Stimulated activated CD4-positive, alpha-beta T cell treated with anti-CD3 and anti-CD28 coated beads, Interleukin-12 subunit alpha, Interleukin-12 subunit beta, amount 100 ng/mL, for 4 hours (primary cell): ENCODE results near the gene HIPK3.

Experiments
- DNase-seq: peaks from one replicate; pipeline ENCODE4 v3.0.0-alpha.2; 2020

HIPK3 gene

DNA sequence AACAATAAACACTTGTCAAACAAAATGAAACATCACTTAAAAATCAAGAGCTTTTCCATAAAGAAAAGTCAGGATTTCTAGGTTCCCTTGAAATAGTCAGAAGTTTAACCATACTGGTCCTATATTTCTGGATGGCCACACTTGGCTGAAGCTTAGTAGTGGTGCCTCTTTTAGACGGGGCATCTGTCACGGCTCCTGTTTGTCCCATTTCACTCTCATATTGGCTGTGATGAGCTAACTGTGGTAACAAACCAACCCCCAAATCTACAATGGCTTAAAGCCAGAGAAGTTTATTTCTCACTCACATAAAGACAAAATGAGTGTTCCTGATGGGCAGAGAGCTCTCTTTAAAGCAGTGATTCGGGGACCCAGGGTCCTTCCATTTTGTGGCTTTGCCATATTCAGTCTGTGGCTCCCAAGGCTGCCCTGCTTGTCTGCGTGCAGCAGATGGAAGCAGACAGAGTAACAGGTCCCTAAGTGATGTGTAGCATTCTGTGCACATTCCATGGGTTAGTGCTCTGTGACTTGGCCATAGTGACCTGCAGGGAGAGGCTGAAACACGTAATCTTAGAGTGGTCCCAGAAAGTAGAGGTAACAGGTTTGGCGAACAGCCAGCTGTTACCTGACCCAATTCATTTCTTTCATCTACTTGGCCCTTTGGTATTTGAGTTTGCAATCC lies 137.4 kb downstream of the HIPK3 start:
- DNase-seq: no peak

DNA sequence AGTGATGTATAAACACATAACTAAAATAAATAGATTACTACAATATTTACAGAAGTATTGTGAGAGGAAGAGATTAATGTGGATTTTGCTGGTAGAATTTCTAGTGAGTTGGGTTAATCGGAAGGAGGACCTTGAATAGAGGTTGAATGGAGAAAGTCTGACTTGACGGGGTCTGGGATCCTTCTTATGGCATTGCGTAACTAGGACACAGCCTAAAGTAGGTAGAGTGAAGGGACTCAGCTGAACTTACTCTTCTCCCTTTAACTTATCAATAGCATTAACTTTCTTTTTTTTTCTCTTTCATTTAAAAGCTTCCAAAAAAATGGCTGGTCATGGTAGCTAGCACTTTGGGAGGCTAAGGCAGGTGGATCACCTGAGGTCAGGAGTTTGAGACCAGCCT lies 139.2 kb downstream of the HIPK3 start:
- DNase-seq: no peak

DNA sequence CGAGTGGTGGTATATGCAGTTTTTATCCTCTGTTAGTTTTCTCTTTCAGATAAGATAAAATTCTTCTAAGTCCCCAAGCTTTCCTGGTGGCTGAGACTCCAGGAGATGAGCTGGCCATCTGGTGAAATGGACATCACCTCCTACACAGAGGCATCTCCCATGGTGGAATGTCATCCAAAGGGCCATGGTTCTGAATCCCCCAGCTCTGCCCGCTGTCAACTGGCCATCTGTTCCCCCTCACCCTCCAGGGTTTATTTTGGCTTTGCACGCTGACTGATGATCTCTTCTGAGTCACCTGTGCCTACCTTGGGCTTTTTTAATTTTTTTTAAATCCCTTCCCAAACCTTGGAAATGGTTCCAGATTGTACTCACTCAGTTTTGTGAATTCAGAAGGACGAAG lies 142.2 kb downstream of the HIPK3 start:
- DNase-seq: no peak

DNA sequence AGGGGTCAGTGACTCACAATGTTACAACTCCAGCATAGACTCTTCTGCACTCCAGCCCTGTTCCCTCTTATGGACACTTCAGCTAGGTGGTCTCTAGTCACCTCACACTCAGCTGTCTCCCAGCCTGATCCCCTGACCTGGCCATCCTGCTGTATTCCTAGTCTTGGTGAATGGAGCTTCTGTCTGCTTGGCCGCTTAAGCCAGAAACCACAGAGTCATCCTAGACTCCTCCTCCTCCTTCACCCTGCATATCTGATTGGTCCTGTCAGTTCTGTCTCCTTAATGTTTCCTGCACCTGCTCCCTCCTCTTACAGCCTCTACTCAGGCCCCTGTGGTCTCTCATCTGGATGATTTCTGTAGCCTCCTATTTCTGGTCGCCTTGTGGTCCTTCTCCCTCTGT lies 144.9 kb downstream of the HIPK3 start:
- no peak for DNase-seq

DNA sequence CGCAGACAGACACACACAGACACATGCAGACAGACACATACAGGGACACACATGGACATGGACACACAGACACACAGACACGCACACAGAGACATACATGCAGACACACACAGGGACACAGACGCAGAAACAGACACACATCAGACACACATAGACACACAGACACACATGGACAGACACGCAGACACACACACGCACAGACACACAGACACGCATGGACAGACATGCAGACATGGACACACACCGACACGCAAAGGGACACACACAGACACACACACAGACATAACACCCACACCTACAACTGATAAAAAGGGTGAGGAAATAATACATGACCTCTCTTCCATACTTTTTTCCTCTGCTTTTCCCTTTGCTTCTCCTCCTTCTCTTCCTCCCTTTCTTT lies 146.2 kb downstream of the HIPK3 start:
- no peak for DNase-seq

DNA sequence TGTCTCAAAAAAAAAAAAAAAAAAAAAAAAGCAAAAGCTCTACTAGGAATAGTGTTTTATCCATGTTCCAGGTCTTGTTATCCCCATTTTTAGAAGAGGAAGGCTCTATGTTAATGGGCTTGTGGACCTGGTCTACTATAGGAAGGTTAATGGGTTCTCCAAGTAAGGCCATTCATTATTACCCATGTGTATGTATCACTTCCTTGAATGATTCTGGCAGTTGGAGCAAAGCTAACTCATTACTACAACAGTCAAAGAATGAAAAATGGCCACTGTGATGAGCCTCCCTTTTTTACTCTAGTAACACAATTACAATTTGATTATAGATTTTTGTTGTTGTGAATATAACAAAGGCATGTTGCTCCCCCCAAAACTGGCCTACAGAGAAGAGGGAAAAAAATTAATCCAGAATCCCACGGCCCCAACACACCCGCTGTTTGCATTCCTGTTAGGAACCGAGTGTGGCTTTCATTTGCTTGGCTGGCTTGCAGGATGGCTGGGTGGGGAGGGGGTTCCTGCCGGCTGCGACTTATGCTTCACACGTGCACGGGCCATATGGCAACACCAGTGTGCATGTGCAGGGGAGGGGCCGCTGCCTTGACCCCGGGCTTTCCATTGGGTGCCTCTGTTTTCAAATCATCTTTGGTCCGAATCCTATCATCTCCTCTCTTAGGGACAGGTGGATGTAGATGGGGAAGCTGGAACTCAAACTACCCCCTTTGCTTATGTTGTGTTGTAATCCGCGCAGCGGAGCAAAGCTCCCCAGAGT lies 148.8 kb downstream of the HIPK3 start:
- DNase-seq: no peak
